Measurements from ENCODE around the gene TMEM272. TPM values are rescaled to one million over a fixed set of nuclear protein-coding genes. Genes with fewer than 3 reads are reported as not detected.
A peak's percentile ranks its signal among the peaks of the same experiment; 100 is the strongest.

TMEM272 gene
- total and polyA plus RNA-seq, 2 donors from 2014 or later, result 0.19 to 0.28 TPM

- FAIRE-seq, result no peak
- Histone ChIP-seq H3K4me3 (ENCODE audit: low read length in 3 of 3) (no peak overlapping the region), H3K36me3 (ENCODE audit: control insufficient read depth in 2 of 3, insufficient read depth in 3 of 3, low read length in 3 of 3) (no peaks in the 10 kb centered on the region), H3K9ac (ENCODE audit: low read length in 3 of 3) (no peak overlapping the region), H3K9me3 (ENCODE audit: control insufficient read depth in 2 of 3, insufficient read depth in 1 of 3, low read length in 3 of 3) (no peaks in the 10 kb centered on the region), H3K4me1 (ENCODE audit: control insufficient read depth in 2 of 3, insufficient read depth in 2 of 3, low read depth in 1 of 3, low read length in 3 of 3) (peaks cover 0 to 8% (median 5%) of the 10 kb centered on the region in 3 donors), H3K27me3 (ENCODE audit: control insufficient read depth, insufficient read depth, low read length) (no peaks in the 10 kb centered on the region), H3K27ac (ENCODE audit: low read depth in 2 of 2, low read length in 2 of 2) (no peak overlapping the region)
- intact Hi-C loops (cut with DNase I), result no loop called here
- DNase-seq, result peak in 1 of 5 donors; percentile 31
- TF ChIP-seq CTCF (IDR thresholded peaks at IDR 0.05; ENCODE audit: borderline replicate concordance, extremely low read depth, insufficient read depth), result no peak
These were observed 33.0 kb downstream of the TMEM272 start for GRCh38 chr13:51811920-51812451.

GRCh38 chr13:51811046-51811445 is 33.9 kb downstream of the TMEM272 start:
- Histone ChIP-seq H3K27ac (ENCODE audit: low read depth in 2 of 2, low read length in 2 of 2) (no peak overlapping the region), H3K9me3 (ENCODE audit: control insufficient read depth in 2 of 3, insufficient read depth in 1 of 3, low read length in 3 of 3) (no peaks in the 10 kb centered on the region), H3K4me3 (ENCODE audit: low read length in 3 of 3) (no peak overlapping the region), H3K4me1 (ENCODE audit: control insufficient read depth in 2 of 3, insufficient read depth in 2 of 3, low read depth in 1 of 3, low read length in 3 of 3) (peaks cover 0 to 11% (median 8%) of the 10 kb centered on the region in 3 donors), H3K36me3 (ENCODE audit: control insufficient read depth in 2 of 3, insufficient read depth in 3 of 3, low read length in 3 of 3) (no peaks in the 10 kb centered on the region), H3K27me3 (ENCODE audit: control insufficient read depth, insufficient read depth, low read length) (no peaks in the 10 kb centered on the region), H3K9ac (ENCODE audit: low read length in 3 of 3) (no peak overlapping the region)
- FAIRE-seq (no peak), DNase-seq (peak in 1 of 5 donors; percentile 25)
- intact Hi-C loops (cut with DNase I), result no loop called here
- no peak for TF ChIP-seq CTCF (IDR thresholded peaks at IDR 0.05; ENCODE audit: borderline replicate concordance, extremely low read depth, insufficient read depth)

- no peaks in the 10 kb centered on the region for H3K9me3 ChIP-seq (ENCODE audit: control insufficient read depth in 2 of 3, insufficient read depth in 1 of 3, low read length in 3 of 3)
- H3K9ac ChIP-seq (ENCODE audit: low read length in 3 of 3), result no peak overlapping the region
- H3K4me3 ChIP-seq (ENCODE audit: low read length in 3 of 3), result no peak overlapping the region
- H3K27me3 ChIP-seq (ENCODE audit: control insufficient read depth, insufficient read depth, low read length), result no peaks in the 10 kb centered on the region
- no peak overlapping the region for H3K27ac ChIP-seq (ENCODE audit: low read depth in 2 of 2, low read length in 2 of 2)
- DNase-seq (no peak), FAIRE-seq (no peak)
- peaks cover 0 to 13% (median 7%) of the 10 kb centered on the region in 3 donors for H3K4me1 ChIP-seq (ENCODE audit: control insufficient read depth in 2 of 3, insufficient read depth in 2 of 3, low read depth in 1 of 3, low read length in 3 of 3)
- no peaks in the 10 kb centered on the region for H3K36me3 ChIP-seq (ENCODE audit: control insufficient read depth in 2 of 3, insufficient read depth in 3 of 3, low read length in 3 of 3)
- TF ChIP-seq CTCF (IDR thresholded peaks at IDR 0.05; ENCODE audit: borderline replicate concordance, extremely low read depth, insufficient read depth), result no peak
- intact Hi-C loops (cut with DNase I), result no loop called here
These were observed 36.2 kb downstream of the TMEM272 start for GRCh38 chr13:51808811-51809210.

GRCh38 chr13:51807041-51807440 is 37.9 kb downstream of the TMEM272 start:
- peaks cover 0 to 24% (median 20%) of the 10 kb centered on the region in 3 donors for H3K4me1 ChIP-seq (ENCODE audit: control insufficient read depth in 2 of 3, insufficient read depth in 2 of 3, low read depth in 1 of 3, low read length in 3 of 3)
- no peaks in the 10 kb centered on the region for H3K36me3 ChIP-seq (ENCODE audit: control insufficient read depth in 2 of 3, insufficient read depth in 3 of 3, low read length in 3 of 3)
- TF ChIP-seq CTCF (IDR thresholded peaks at IDR 0.05; ENCODE audit: borderline replicate concordance, extremely low read depth, insufficient read depth), result no peak
- intact Hi-C loops (cut with DNase I), result no loop called here
- no peaks in the 10 kb centered on the region for H3K27me3 ChIP-seq (ENCODE audit: control insufficient read depth, insufficient read depth, low read length)
- H3K27ac ChIP-seq (ENCODE audit: low read depth in 2 of 2, low read length in 2 of 2), result no peak overlapping the region
- DNase-seq, result no peak
- H3K9ac ChIP-seq (ENCODE audit: low read length in 3 of 3), result no peak overlapping the region
- FAIRE-seq, result no peak
- H3K4me3 ChIP-seq (ENCODE audit: low read length in 3 of 3), result no peak overlapping the region
- no peaks in the 10 kb centered on the region for H3K9me3 ChIP-seq (ENCODE audit: control insufficient read depth in 2 of 3, insufficient read depth in 1 of 3, low read length in 3 of 3)

Measured in kidney (tissue), 14 donors.